Esophagus squamous epithelium (tissue), 4 donors: ENCODE measurements around the gene UBE2Z.

Experiments
- POLR2A ChIP-seq, 4 donors: fragments of 450-650 bp; IDR thresholded peaks; one replicate each; pipeline ENCODE4 v1.6.1; 2017; ENCODE audit warnings: antibody characterized with exemption in 4 of 4, mild to moderate bottlenecking in 4 of 4, moderate library complexity in 3 of 4
- TF ChIP-seq, protein P1 (sequence below), 6 experiments: fragments of 450-650 bp in 4 of 6; fragments of 200-600 bp in 2 of 6; sonication (generic) in 2 of 6; IDR thresholded peaks; one replicate each; pipeline ENCODE4 v1.5.1; 2016 to 2019; ENCODE audit warnings: antibody characterized with exemption in 6 of 6, mild to moderate bottlenecking in 4 of 6, moderate library complexity in 4 of 6

GRCh38 chr17:48894886-48895285, 13.3 kb upstream of the UBE2Z start:
- TF ChIP-seq, protein P1, sequence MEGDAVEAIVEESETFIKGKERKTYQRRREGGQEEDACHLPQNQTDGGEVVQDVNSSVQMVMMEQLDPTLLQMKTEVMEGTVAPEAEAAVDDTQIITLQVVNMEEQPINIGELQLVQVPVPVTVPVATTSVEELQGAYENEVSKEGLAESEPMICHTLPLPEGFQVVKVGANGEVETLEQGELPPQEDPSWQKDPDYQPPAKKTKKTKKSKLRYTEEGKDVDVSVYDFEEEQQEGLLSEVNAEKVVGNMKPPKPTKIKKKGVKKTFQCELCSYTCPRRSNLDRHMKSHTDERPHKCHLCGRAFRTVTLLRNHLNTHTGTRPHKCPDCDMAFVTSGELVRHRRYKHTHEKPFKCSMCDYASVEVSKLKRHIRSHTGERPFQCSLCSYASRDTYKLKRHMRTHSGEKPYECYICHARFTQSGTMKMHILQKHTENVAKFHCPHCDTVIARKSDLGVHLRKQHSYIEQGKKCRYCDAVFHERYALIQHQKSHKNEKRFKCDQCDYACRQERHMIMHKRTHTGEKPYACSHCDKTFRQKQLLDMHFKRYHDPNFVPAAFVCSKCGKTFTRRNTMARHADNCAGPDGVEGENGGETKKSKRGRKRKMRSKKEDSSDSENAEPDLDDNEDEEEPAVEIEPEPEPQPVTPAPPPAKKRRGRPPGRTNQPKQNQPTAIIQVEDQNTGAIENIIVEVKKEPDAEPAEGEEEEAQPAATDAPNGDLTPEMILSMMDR (IDR thresholded peaks at IDR 0.05): no peak
- TF ChIP-seq POLR2A (IDR thresholded peaks at IDR 0.05): no peak
